Stromal cell of bone marrow (primary cell): ENCODE measurements around the gene BICD1.
"Not testable (repeated sequence)": the region's sequence is repeated elsewhere in the genome, so short reads cannot be mapped to it uniquely, and the experiment has no call there.

Experiments
- DNase-seq: peaks from one replicate; pipeline ENCODE4 v3.0.0-alpha.2; 2012; ENCODE audit warnings: low read depth

The BICD1 gene

GRCh38 chr12:32146074-32146873, 39.6 kb downstream of the BICD1 start:
- DNase-seq: no peak

- DNase-seq: no peak
Measured at GRCh38 chr12:32148372-32148771, 41.7 kb downstream of the BICD1 start.

GRCh38 chr12:32149489-32149888, 42.8 kb downstream of the BICD1 start:
- DNase-seq: no peak

- no peak for DNase-seq
Measured at GRCh38 chr12:32151086-32151485, 44.4 kb downstream of the BICD1 start.

- DNase-seq: no peak
Measured at GRCh38 chr12:32151552-32151951, 44.9 kb downstream of the BICD1 start.

- no peak for DNase-seq
Measured at GRCh38 chr12:32155041-32155440, 48.4 kb downstream of the BICD1 start.

- no peak for DNase-seq
Measured at GRCh38 chr12:32155961-32156529, 49.4 kb downstream of the BICD1 start.

- no peak for DNase-seq
Measured at GRCh38 chr12:32158525-32158924, 51.9 kb downstream of the BICD1 start.

GRCh38 chr12:32159381-32159780, 52.7 kb downstream of the BICD1 start:
- DNase-seq: no peak

- DNase-seq: peak; percentile 35
Measured at GRCh38 chr12:32159925-32160324, 53.3 kb downstream of the BICD1 start.

GRCh38 chr12:32161058-32161457, 54.4 kb downstream of the BICD1 start:
- no peak for DNase-seq

GRCh38 chr12:32163596-32163995, 56.9 kb downstream of the BICD1 start:
- DNase-seq: peak; percentile 36

- no peak for DNase-seq
Measured at GRCh38 chr12:32166510-32166909, 59.9 kb downstream of the BICD1 start.

- DNase-seq: no peak
Measured at GRCh38 chr12:32170437-32170998, 63.9 kb downstream of the BICD1 start.

- no peak for DNase-seq
Measured at GRCh38 chr12:32171211-32171610, 64.6 kb downstream of the BICD1 start.

GRCh38 chr12:32176606-32177005, 70.0 kb downstream of the BICD1 start:
- no peak for DNase-seq

GRCh38 chr12:32178341-32179010, 71.8 kb downstream of the BICD1 start:
- no peak for DNase-seq

- DNase-seq: no peak
Measured at GRCh38 chr12:32179011-32179395, 72.4 kb downstream of the BICD1 start.

GRCh38 chr12:32181498-32182175, 75.0 kb downstream of the BICD1 start:
- DNase-seq: no peak

GRCh38 chr12:32183650-32184049, 77.0 kb downstream of the BICD1 start:
- DNase-seq: no peak

- not testable (repeated sequence) for DNase-seq
Measured at GRCh38 chr12:32187127-32187526, 80.5 kb downstream of the BICD1 start.

GRCh38 chr12:32191445-32191844, 84.8 kb downstream of the BICD1 start:
- no peak for DNase-seq
